Stimulated activated CD4-positive, alpha-beta T cell treated with anti-CD3 and anti-CD28 coated beads, TNF-alpha, amount 100 ng/mL, for 24 hours (primary cell): ENCODE data around the gene APOBEC4.

Experiments
- DNase-seq, 3 experiments: peaks; one replicate each; pipeline ENCODE4 v3.0.0-alpha.2; 2020; ENCODE audit warnings: low read depth in 3 of 3

APOBEC4 gene

GRCh38 chr1:183602510-183602909, 50.6 kb downstream of the APOBEC4 start:
- no peak for DNase-seq

GRCh38 chr1:183600634-183601033, 52.5 kb downstream of the APOBEC4 start:
- DNase-seq: no peak

GRCh38 chr1:183600136-183600535, 53.0 kb downstream of the APOBEC4 start:
- DNase-seq: no peak

GRCh38 chr1:183598386-183598785, 54.7 kb downstream of the APOBEC4 start:
- DNase-seq: no peak

- DNase-seq: no peak
Observed at GRCh38 chr1:183597656-183598347, 55.3 kb downstream of the APOBEC4 start.

- DNase-seq: no peak
Observed at GRCh38 chr1:183596500-183596899, 56.6 kb downstream of the APOBEC4 start.
